H1 (cell line): ENCODE data around the gene AFAP1L2. TPM values are rescaled to one million over a fixed set of nuclear protein-coding genes. Genes with fewer than 3 reads are reported as not detected.

ENCODE experiments used
- CTCF ChIA-PET: fragments of 300-600 bp; sonication (Branson Sonifier 250); formaldehyde crosslinking; loops from one replicate; lab custom pipeline; 2021; ENCODE audit not compliant: partially characterized antibody; lab: Charles Lee
- POLR2A ChIA-PET: fragments of 300-600 bp; sonication (Branson Sonifier 250); formaldehyde crosslinking; loops from one replicate; lab custom pipeline; 2021; ENCODE audit warnings: inconsistent platforms; ENCODE audit not compliant: partially characterized antibody; lab: Charles Lee
- DNase-seq, 2 experiments: peaks; one replicate each; pipeline versions ENCODE4 v3.0.0 to v3.0.0-alpha.2; 2010 to 2022; ENCODE audit warnings: low spot score in 2 of 2, low read depth in 1 of 2, mixed read lengths in 1 of 2
- FAIRE-seq: peaks from 2 replicates; lab custom pipeline; 2011; peaks lifted over from hg19 to GRCh38; lab: Jason Lieb, UNC
- H2AFZ ChIP-seq: 2 replicates; pipeline ENCODE4 v1.8.1; 2012; ENCODE audit warnings: low read length, inconsistent platforms
- H2AK5ac ChIP-seq: 2 replicates; pipeline ENCODE4 v1.6.1; 2013; ENCODE audit warnings: low read depth, low read length
- H2BK120ac ChIP-seq: replicated peaks from 2 replicates; pipeline ENCODE3; 2013; ENCODE audit warnings: low read depth, low read length, inconsistent platforms
- H2BK12ac ChIP-seq: 2 replicates; pipeline ENCODE4 v1.6.1; 2013; ENCODE audit warnings: low read depth, low read length
- H2BK15ac ChIP-seq: 2 replicates; pipeline ENCODE4 v1.6.1; 2013; ENCODE audit warnings: low read length
- H2BK20ac ChIP-seq: 2 replicates; pipeline ENCODE4 v1.6.1; 2013; ENCODE audit warnings: low read length
- H2BK5ac ChIP-seq: 2 replicates; pipeline ENCODE4 v1.6.1; 2013; ENCODE audit warnings: low read depth, low read length
- H3K14ac ChIP-seq: 2 replicates; pipeline ENCODE4 v1.6.1; 2013; ENCODE audit warnings: inconsistent platforms; ENCODE audit not compliant: insufficient read length
- H3K18ac ChIP-seq: 2 replicates; pipeline ENCODE4 v1.6.1; 2013; ENCODE audit warnings: low read length; ENCODE audit errors: extremely low read depth
- H3K23ac ChIP-seq: 2 replicates; pipeline ENCODE4 v1.6.1; 2013; ENCODE audit warnings: inconsistent platforms; ENCODE audit not compliant: insufficient read length
- H3K23me2 ChIP-seq: 2 replicates; pipeline ENCODE4 v1.6.1; 2013; ENCODE audit warnings: low read depth, low read length
- H3K27ac ChIP-seq: 2 replicates; pipeline ENCODE4 v1.6.1; 2011; ENCODE audit warnings: low read depth, low read length, inconsistent platforms
- H3K27me3 ChIP-seq, 4 experiments: replicated peaks in 1 of 4; 1 replicate in 1 of 4; 2 replicates in 3 of 4; pipeline versions ENCODE4 v1.6.1 to v1.8.1; 2011 to 2013; ENCODE audit warnings: low read length in 3 of 4, mild to moderate bottlenecking in 3 of 4, inconsistent platforms in 2 of 4, mixed read lengths in 2 of 4, moderate library complexity in 1 of 4; ENCODE audit not compliant: control insufficient read depth in 3 of 4, insufficient read depth in 3 of 4; ENCODE audit errors: extremely low read depth in 1 of 4
- H3K36me3 ChIP-seq, 4 experiments: 2 replicates each; pipeline versions ENCODE4 v1.6.1 to v1.8.1; 2011 to 2013; ENCODE audit warnings: mild to moderate bottlenecking in 4 of 4, low read length in 3 of 4, moderate library complexity in 2 of 4, control low read depth in 1 of 4, inconsistent platforms in 1 of 4; ENCODE audit not compliant: insufficient read depth in 4 of 4, control insufficient read depth in 2 of 4
- H3K4ac ChIP-seq: replicated peaks from 2 replicates; pipeline ENCODE3; 2013; ENCODE audit warnings: low read length, low read depth, mixed read lengths, inconsistent platforms; ENCODE audit not compliant: insufficient read length
- H3K4me1 ChIP-seq, 4 experiments: replicated peaks in 1 of 4; 1 replicate in 1 of 4; 2 replicates in 3 of 4; pipeline versions ENCODE4 v1.6.1 to v1.8.1; 2011 to 2013; ENCODE audit warnings: low read length in 3 of 4, inconsistent platforms in 2 of 4, mixed read lengths in 1 of 4; ENCODE audit not compliant: insufficient read depth in 4 of 4, control insufficient read depth in 3 of 4
- H3K4me2 ChIP-seq, 2 experiments: 2 replicates each; pipeline versions ENCODE4 v1.6.1 to v1.8.1; 2011 to 2013; ENCODE audit warnings: low read depth in 2 of 2, low read length in 2 of 2, control low read depth in 1 of 2, inconsistent platforms in 1 of 2, mild to moderate bottlenecking in 1 of 2; ENCODE audit not compliant: insufficient read depth in 1 of 2
- H3K4me3 ChIP-seq, 4 experiments: fragments of 200-600, 300-600 bp in 1 of 4; sonication (generic), shearing (Covaris generic), sonication (Bioruptor Twin) in 1 of 4; 2 replicates each; pipeline versions ENCODE4 v1.5.1 to v1.8.1; 2011 to 2016; ENCODE audit warnings: low read length in 4 of 4, low read depth in 3 of 4, control low read depth in 2 of 4, inconsistent platforms in 2 of 4, mild to moderate bottlenecking in 2 of 4, mixed read lengths in 1 of 4, moderate library complexity in 1 of 4; ENCODE audit not compliant: insufficient read depth in 2 of 4; ENCODE audit errors: extremely low read depth in 1 of 4
- H3K56ac ChIP-seq: replicated peaks from 2 replicates; pipeline ENCODE3; 2013; ENCODE audit warnings: low read depth, mild to moderate bottlenecking, mixed read lengths, low read length, inconsistent platforms; ENCODE audit not compliant: insufficient read length
- H3K79me1 ChIP-seq: 2 replicates; pipeline ENCODE4 v1.6.1; 2013; ENCODE audit warnings: low read depth, low read length, control low read depth
- H3K79me2 ChIP-seq, 2 experiments: 2 replicates each; pipeline versions ENCODE4 v1.6.1 to v1.8.1; 2012 to 2013; ENCODE audit warnings: low read length in 2 of 2, mild to moderate bottlenecking in 2 of 2, inconsistent platforms in 1 of 2; ENCODE audit not compliant: insufficient read depth in 2 of 2, control insufficient read depth in 1 of 2
- H3K9ac ChIP-seq, 4 experiments: replicated peaks in 1 of 4; 1 replicate in 1 of 4; 2 replicates in 3 of 4; pipeline versions ENCODE4 v1.6.1 to v1.8.1; 2011 to 2013; ENCODE audit warnings: low read depth in 3 of 4, low read length in 3 of 4, control low read depth in 2 of 4, mild to moderate bottlenecking in 2 of 4, moderate library complexity in 2 of 4, inconsistent platforms in 1 of 4; ENCODE audit errors: extremely low read depth in 1 of 4
- H3K9me3 ChIP-seq, 2 experiments: 2 replicates each; pipeline versions ENCODE4 v1.6.1 to v1.8.1; 2012 to 2013; ENCODE audit warnings: mild to moderate bottlenecking in 2 of 2, moderate library complexity in 2 of 2, control low read depth in 1 of 2, inconsistent platforms in 1 of 2, low read depth in 1 of 2, low read length in 1 of 2, mixed read lengths in 1 of 2; ENCODE audit not compliant: insufficient read depth in 2 of 2
- H4K20me1 ChIP-seq, 2 experiments: replicated peaks in 1 of 2; 2 replicates each; pipeline versions ENCODE3 to v1.8.1; 2011 to 2013; ENCODE audit warnings: inconsistent platforms in 2 of 2, low read length in 2 of 2, mild to moderate bottlenecking in 1 of 2; ENCODE audit not compliant: insufficient read depth in 2 of 2, control insufficient read depth in 1 of 2
- H4K5ac ChIP-seq: 2 replicates; pipeline ENCODE4 v1.6.1; 2013; ENCODE audit warnings: low read length, low read depth, mixed read lengths, inconsistent platforms; ENCODE audit not compliant: insufficient read length
- H4K8ac ChIP-seq: 2 replicates; pipeline ENCODE4 v1.8.0; 2013; ENCODE audit warnings: mild to moderate bottlenecking, moderate library complexity, low read length, inconsistent platforms; ENCODE audit not compliant: insufficient read depth; ENCODE audit errors: extremely low read depth
- H4K91ac ChIP-seq: replicated peaks from 2 replicates; pipeline ENCODE3; 2013; ENCODE audit warnings: low read length, mixed read lengths, inconsistent platforms; ENCODE audit not compliant: insufficient read length
- EP300 ChIP-seq, 2 experiments: IDR thresholded peaks; 1 replicate in 1 of 2; 2 replicates in 1 of 2; pipeline ENCODE4 v1.6.1; 2011 to 2012; ENCODE audit warnings: low read depth in 2 of 2, low read length in 2 of 2, mild to moderate bottlenecking in 2 of 2, borderline replicate concordance in 1 of 2, inconsistent platforms in 1 of 2, moderate library complexity in 1 of 2
- EZH2 ChIP-seq: fragments of 200-600 bp; sonication (generic); IDR thresholded peaks from 2 replicates; pipeline ENCODE4 v1.7.1; 2012; ENCODE audit warnings: low read depth, mild to moderate bottlenecking, moderate library complexity, low read length, inconsistent platforms; ENCODE audit not compliant: severe bottlenecking
- KDM5A ChIP-seq: fragments of 200-600 bp; IDR thresholded peaks from 2 replicates; pipeline ENCODE4 v1.7.1; 2012; ENCODE audit warnings: mild to moderate bottlenecking, low read length, inconsistent platforms, mixed read lengths
- RAD21 ChIP-seq, 2 experiments: IDR thresholded peaks in 1 of 2; conservative IDR thresholded peaks in 1 of 2; 2 replicates each; pipeline ENCODE4 v1.6.1; 2011; ENCODE audit warnings: low read depth in 2 of 2, low read length in 2 of 2, improper control_type of control experiment in 1 of 2, inconsistent platforms in 1 of 2, mild to moderate bottlenecking in 1 of 2, moderate library complexity in 1 of 2
- RNF2 ChIP-seq: fragments of 200-900, 300-1000 bp; sonication (generic); IDR thresholded peaks from 2 replicates; pipeline ENCODE4 v1.7.1; 2016; ENCODE audit warnings: borderline replicate concordance, low read depth, mild to moderate bottlenecking, antibody characterized with exemption, low read length; ENCODE audit not compliant: poor library complexity, severe bottlenecking; ENCODE audit errors: missing control alignments
- SAP30 ChIP-seq: fragments of 300-600 bp; sonication (generic); IDR thresholded peaks from 2 replicates; pipeline ENCODE4 v1.7.1; 2012; ENCODE audit warnings: low read length, moderate library complexity, mild to moderate bottlenecking, inconsistent platforms; ENCODE audit not compliant: insufficient read depth, insufficient replicate concordance
- SIN3A ChIP-seq, 2 experiments: IDR thresholded peaks in 1 of 2; conservative IDR thresholded peaks in 1 of 2; 2 replicates each; pipeline ENCODE4 v1.6.1; 2011 to 2012; ENCODE audit warnings: low read length in 2 of 2, improper control_type of control experiment in 1 of 2, low read depth in 1 of 2, mild to moderate bottlenecking in 1 of 2
- SIX5 ChIP-seq: IDR thresholded peaks from 2 replicates; pipeline ENCODE4 v1.6.1; 2011; ENCODE audit warnings: mild to moderate bottlenecking, low read depth, low read length
- SRF ChIP-seq: IDR thresholded peaks from 2 replicates; pipeline ENCODE4 v1.6.1; 2011; ENCODE audit warnings: mild to moderate bottlenecking, low read depth, low read length, moderate library complexity
- TBP ChIP-seq: IDR thresholded peaks from 2 replicates; pipeline ENCODE4 v1.6.1; 2011; ENCODE audit warnings: low read depth, low read length, improper control_type of control experiment
- WGBS, 2 experiments: shearing (Covaris generic) in 1 of 2; methylation state at CpG; one replicate each; pipeline versions ENCODE4 v1.1.6 to v1.1.7; 2013 to 2015; ENCODE audit warnings: low lambda C conversion rate in 2 of 2, mixed read lengths in 2 of 2, inconsistent platforms in 1 of 2, low coverage in 1 of 2, missing lambda C conversion rate in 1 of 2; ENCODE audit not compliant: insufficient replicate concordance in 2 of 2, insufficient coverage in 1 of 2, insufficient read length in 1 of 2; ENCODE audit errors: extremely low coverage in 1 of 2, missing lambda C conversion rate in 1 of 2; 5-methylcytosine and 5-hydroxymethylcytosine counted together
- polyA plus RNA-seq, 7 experiments: library from polyadenylated mRNA; depleted of rRNA in 3 of 7; stranded (reverse) in 5 of 7; unstranded in 2 of 7; fragments of >200 nt in 5 of 7; fragments of 200-250 nt in 2 of 7; gene quantifications; 1 replicate in 5 of 7; 2 replicates in 1 of 7; 4 replicates in 1 of 7; pipeline versions ENCODE4 v1.2.1 to v1.2.3, GENCODE V29; 2011 to 2013; ENCODE audit warnings: missing spikeins in 2 of 7, mixed read lengths in 2 of 7
- total RNA-seq: library from RNA; stranded (reverse); fragmentation: NEBNext Ultra II Directional; extraction: Animal tissue kit (Norgen Biotek cat#: 25700); gene quantifications from 2 replicates; pipeline ENCODE4 v1.2.1, GENCODE V29; 2021
- TF ChIP-seq, protein P1 (sequence below): IDR thresholded peaks from 2 replicates; pipeline ENCODE4 v1.6.1; 2012; ENCODE audit warnings: inconsistent platforms

Gene AFAP1L2
- total and polyA plus RNA-seq, 2 of the 8 experiments (the other 6 are each of a cell fraction or from before 2014, with no cell fraction given), result 3.9 to 6.4 TPM

GRCh38 chr10:114370966-114371365 lies 33.3 kb downstream of the AFAP1L2 start:
- H2BK20ac ChIP-seq, result no peak overlapping the region
- H3K18ac ChIP-seq, result no peak overlapping the region
- H3K9me3 ChIP-seq, result no peaks in the 10 kb centered on the region
- H2BK12ac ChIP-seq, result no peak overlapping the region
- H3K4me1 ChIP-seq, result 0 out of 7 replicates have a peak, but pooled peaks cover 0 to 2% (median 0%) of the 10 kb centered on the region in 4 experiments
- no peaks in the 10 kb centered on the region for H4K20me1 ChIP-seq
- no peak overlapping the region for H3K14ac ChIP-seq
- H3K56ac ChIP-seq, result no peak overlapping the region
- H3K4me3 ChIP-seq, result no peak overlapping the region
- no peak overlapping the region for H2BK15ac ChIP-seq
- no peak overlapping the region for H2AFZ ChIP-seq
- no peaks in the 10 kb centered on the region for H3K36me3 ChIP-seq
- H4K8ac ChIP-seq, result no peak overlapping the region
- H3K23ac ChIP-seq, result no peak overlapping the region
- H3K27me3 ChIP-seq, result no peaks in the 10 kb centered on the region
- FAIRE-seq (no peak), DNase-seq (no peak)
- no peak overlapping the region for H3K9ac ChIP-seq
- CTCF ChIA-PET, result interaction anchor here (1.0 to 15.1 kb wide), 4 partner anchors 9 to 93 kb away, joined by 4 to 209 read pairs (median 20); no protein-coding TSS in a partner anchor
- H3K27ac ChIP-seq, result no peak overlapping the region
- no peak overlapping the region for H4K5ac ChIP-seq
- no peak overlapping the region for H4K91ac ChIP-seq
- H3K4me2 ChIP-seq, result no peak overlapping the region
- POLR2A ChIA-PET, result no interaction called here
- H2BK5ac ChIP-seq, result no peak overlapping the region
- H2BK120ac ChIP-seq, result no peak overlapping the region
- 89% methylated on average over 5 of the region's 5 CpGs; no CpG with 5 or more reads in 1 of the 2 experiments for WGBS, 2 experiments
- H2AK5ac ChIP-seq, result no peak overlapping the region
- H3K79me2 ChIP-seq, result no peaks in the 10 kb centered on the region
- H3K79me1 ChIP-seq, result no peaks in the 10 kb centered on the region
- H3K4ac ChIP-seq, result no peak overlapping the region
- no peaks in the 10 kb centered on the region for H3K23me2 ChIP-seq
- no peak for TF ChIP-seq EZH2
- no peak for TF ChIP-seq KDM5A
- no peak for TF ChIP-seq SIX5
- TF ChIP-seq, protein P1, sequence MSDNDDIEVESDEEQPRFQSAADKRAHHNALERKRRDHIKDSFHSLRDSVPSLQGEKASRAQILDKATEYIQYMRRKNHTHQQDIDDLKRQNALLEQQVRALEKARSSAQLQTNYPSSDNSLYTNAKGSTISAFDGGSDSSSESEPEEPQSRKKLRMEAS, result no peak
- no peak for TF ChIP-seq SRF
- no peak for TF ChIP-seq SAP30
- no peak for TF ChIP-seq TBP
- TF ChIP-seq RNF2, result no peak
- TF ChIP-seq EP300 (IDR thresholded peaks at IDR 0.05; ENCODE audit: borderline replicate concordance in 1 of 2, low read depth in 2 of 2, low read length in 2 of 2), result no peak
- no peak for TF ChIP-seq SIN3A (conservative IDR thresholded peaks at IDR 0.05 in 1 of 2, IDR thresholded peaks at IDR 0.05 in 1 of 2; ENCODE audit: low read depth in 1 of 2, low read length in 2 of 2)
- TF ChIP-seq RAD21 (IDR thresholded peaks at IDR 0.05 in 1 of 2, conservative IDR thresholded peaks at IDR 0.05 in 1 of 2; ENCODE audit: low read depth in 2 of 2, low read length in 2 of 2), result no peak
